ENCODE data around the gene EFNA2. TPM values are rescaled to one million over a fixed set of nuclear protein-coding genes. Genes with fewer than 3 reads are reported as not detected.

The EFNA2 gene
- polyA plus RNA-seq, 1 of the 3 experiments (the other 2 are of a cell fraction): 1.1 TPM

- no peak for TF ChIP-seq CTCF (IDR thresholded peaks at IDR 0.05)
- TF ChIP-seq USF2 (IDR thresholded peaks at IDR 0.05; ENCODE audit: borderline replicate concordance, low read depth, low read length): no peak
- no peak for TF ChIP-seq ELF1 (IDR thresholded peaks at IDR 0.05)
- TF ChIP-seq EP300 (IDR thresholded peaks at IDR 0.05; ENCODE audit: borderline replicate concordance in 1 of 2, low read depth in 1 of 2, low read length in 1 of 2): no peak
- no peak for TF ChIP-seq GATA2 (CRISPR knock-in tag; IDR thresholded peaks at IDR 0.05)
- peak; percentile 99 for TF ChIP-seq POLR2AphosphoS5 (IDR thresholded peaks at IDR 0.05; ENCODE audit: low read depth, low read length)
- no peak for TF ChIP-seq USF1 (IDR thresholded peaks at IDR 0.05; ENCODE audit: borderline replicate concordance, low read depth)
- TF ChIP-seq FOSL2 (IDR thresholded peaks at IDR 0.05; ENCODE audit: borderline replicate concordance, low read depth): no peak
- peak; percentile 63; the same call in 1 of the 2 replicates for TF ChIP-seq RFX5 (IDR thresholded peaks at IDR 0.05; ENCODE audit: low read length)
- peak; percentile 49; the same call in 1 of the 2 replicates for TF ChIP-seq SIN3A (IDR thresholded peaks at IDR 0.05; ENCODE audit: borderline replicate concordance, low read depth, low read length)
- TF ChIP-seq RXRA (IDR thresholded peaks at IDR 0.05; ENCODE audit: borderline replicate concordance, low read depth): no peak
- TF ChIP-seq TAF1 (IDR thresholded peaks at IDR 0.05; ENCODE audit: borderline replicate concordance, low read depth, low read length): peak; percentile 89
- TF ChIP-seq EZH2phosphoT487 (IDR thresholded peaks at IDR 0.05; ENCODE audit: borderline replicate concordance, low read depth): no peak
- TF ChIP-seq FOXM1 (IDR thresholded peaks at IDR 0.05; ENCODE audit: low read depth): no peak
- 0 out of 2 replicates have a peak, but pooled peaks have one; percentile 39 for TF ChIP-seq MXI1 (IDR thresholded peaks at IDR 0.05; ENCODE audit: low read depth, low read length)
- peak; percentile 26; the same call in 1 of the 2 replicates for TF ChIP-seq REST (IDR thresholded peaks at IDR 0.05; ENCODE audit: low read depth, low read length)
- no peak for TF ChIP-seq SMC3 (IDR thresholded peaks at IDR 0.05; ENCODE audit: low read depth, low read length)
Observed at GRCh38 chr19:1269065-1269477, 16.6 kb upstream of the EFNA2 start, which contains the start of gene CIRBP (continued).

Data from SK-N-SH (cell line).